ENCODE results near the gene MYO18B.
A peak's percentile ranks its signal among the peaks of the same experiment; 100 is the strongest.

The MYO18B gene

DNA sequence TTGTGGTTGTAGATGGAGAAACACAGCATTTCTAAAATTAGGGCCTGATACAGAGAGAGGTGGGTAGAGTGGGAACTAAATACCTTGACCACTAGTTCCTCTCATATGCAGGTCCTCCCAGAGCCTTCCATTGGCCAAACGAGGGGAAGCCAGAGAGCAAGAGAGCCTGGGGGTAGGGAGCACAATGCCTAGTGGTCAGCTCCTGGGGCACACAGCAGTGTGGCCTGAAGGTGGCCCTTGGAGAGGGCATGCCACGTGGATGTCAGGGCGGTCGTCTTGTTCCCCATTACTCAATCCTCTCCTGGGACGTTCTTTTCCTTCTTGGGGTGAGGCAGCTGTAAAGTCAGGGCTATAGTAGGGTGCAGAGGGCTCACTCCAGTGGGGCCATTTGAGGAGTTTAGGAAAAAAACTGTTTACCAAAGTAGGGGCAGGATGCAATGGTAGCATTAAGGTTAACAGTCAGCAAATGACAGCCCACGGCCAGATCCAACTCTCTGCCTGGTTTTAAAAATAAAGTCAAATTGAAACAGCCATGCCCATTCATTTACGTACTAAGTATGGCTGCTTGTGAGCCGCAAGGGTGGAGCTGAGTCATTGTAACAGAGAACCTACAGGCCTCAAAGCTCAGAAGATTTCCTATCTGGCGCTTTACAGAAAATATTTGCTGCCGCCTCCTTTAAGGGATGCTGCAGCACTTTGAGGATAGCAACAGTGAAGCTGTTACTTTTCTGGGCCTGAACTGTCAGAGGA lies 7.6 kb downstream of the MYO18B start:
- DNase-seq: no peak

DNA sequence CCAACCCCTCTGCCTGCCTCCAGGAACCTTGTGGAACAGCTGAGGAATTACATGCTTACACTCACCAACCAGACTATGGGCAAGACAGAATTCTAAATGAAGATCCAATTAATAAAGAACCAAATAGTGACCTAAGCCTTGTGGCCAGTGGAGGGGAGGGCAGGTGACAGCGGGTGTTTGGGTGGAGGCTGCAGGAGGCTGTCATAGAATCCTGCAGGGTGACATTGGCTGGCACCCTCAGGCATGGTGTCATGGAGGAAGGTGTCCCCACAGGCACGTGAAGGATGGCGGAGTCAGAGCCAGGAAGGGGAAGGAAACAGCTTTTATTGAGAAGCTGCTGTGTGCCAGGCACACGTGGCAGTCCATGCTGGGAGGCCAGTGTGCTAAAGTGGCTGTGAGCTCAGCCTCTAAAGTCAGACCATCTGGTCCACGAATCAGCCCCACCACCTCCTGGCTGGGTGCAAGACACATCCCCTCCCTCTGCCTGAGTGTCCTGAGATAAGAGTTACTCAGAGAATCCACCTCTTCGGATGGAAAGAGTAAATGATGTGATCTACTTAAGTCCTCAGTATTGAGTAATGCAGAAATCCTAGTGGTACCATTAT lies 8.7 kb downstream of the MYO18B start:
- DNase-seq: no peak

GRCh38 chr22:25751174-25751581 lies 9.2 kb downstream of the MYO18B start:
- DNase-seq: no peak

GRCh38 chr22:25752615-25753214 lies 10.7 kb downstream of the MYO18B start:
- DNase-seq: no peak

DNA sequence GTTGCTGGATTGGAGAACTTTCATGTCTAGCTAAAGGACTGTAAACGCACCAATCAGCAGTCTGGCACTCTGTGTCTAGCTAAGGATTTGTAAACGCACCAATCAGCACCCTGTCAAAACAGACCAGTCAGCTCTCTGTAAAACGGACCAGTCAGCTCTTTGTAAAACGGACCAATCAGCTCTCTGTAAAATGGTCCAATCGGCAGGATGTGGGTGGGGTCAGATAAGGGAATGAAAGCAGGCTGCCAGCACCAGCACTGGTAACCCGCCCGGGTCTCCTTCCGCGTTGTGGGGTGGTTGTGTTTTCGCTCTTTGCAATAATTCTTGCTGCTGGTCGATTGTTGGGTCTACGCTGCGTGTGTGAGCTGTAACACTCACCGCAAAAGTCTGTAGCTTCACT lies 11.3 kb downstream of the MYO18B start:
- no peak for DNase-seq

- peak in 1 of 14 donors; percentile 66 for DNase-seq
Observed at GRCh38 chr22:25754527-25755202, 12.7 kb downstream of the MYO18B start.

DNA sequence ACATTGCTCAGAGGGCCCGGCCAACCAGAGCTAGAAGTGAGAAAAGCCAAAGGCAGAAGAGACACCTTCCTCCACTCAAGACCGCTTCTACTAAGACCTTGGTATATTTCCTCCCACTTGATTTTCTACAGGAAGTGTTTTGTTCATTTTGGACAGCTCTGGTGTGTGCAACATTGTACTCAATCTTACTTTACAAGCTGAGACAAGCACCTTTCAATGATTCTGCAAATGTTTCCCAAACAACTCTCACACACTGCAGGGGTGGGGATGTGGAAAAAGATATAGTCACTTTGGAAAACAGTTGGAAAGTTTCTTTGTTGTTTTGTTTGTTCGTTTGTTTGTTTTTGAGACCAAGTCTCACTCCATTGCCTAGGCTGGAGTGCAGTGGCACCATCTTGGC lies 15.7 kb downstream of the MYO18B start:
- DNase-seq: no peak

DNA sequence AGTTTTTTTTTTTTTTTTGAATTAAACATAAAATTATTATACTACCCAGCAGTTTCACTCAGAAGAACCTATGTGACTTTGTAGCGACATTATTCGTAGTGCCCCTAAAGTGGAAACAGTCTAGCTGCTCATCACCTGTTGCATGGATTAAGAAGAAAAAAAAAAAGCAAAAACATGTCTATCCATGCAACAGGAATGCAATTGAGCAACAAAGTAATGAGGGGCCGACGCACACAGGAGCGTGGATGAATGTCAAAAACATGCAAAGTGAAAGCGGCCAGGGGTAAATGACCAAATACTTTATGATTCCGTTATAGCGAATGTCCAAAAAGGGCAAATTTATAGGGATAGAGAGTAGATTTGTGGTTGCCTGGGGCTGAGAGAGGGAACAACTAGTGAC lies 16.3 kb downstream of the MYO18B start:
- no peak for DNase-seq

DNA sequence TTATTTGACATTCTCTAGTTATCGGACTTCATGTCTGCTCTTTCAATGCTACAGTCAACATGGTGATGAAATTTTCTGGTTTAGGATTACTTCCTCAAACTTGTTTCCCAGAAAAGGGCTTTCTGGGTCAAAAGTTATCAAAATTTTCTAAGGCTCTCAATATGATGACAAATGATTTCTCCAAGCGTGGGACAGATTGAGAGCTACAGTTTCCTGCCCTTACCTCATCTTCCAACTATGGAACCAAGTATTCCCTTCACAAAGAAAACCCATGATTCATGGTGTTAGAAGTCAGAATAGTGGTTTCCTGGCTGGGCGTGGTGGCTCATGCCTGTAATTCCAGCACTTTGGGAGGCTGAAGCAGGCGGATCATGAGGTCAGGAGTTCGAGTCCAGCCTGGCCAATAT lies 17.8 kb downstream of the MYO18B start:
- DNase-seq: no peak

DNA sequence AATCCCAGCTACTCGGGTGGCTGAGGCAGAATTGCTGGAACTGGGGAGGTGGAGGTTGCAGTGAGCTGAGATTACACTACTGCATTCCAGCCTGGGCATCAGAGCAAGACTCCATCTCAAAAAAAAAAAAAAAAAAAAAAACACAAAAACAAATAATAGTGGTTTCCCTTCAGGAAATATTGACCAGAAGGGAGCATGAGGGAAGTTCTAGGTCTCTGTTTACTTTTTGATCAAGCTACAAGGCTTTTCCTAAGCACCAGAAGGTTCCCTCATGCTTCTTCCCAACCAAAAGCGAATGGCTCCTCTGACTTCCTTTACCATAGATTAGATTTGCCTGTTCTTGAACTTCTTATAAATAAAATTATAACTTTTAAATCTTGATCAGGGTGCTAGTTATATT lies 18.3 kb downstream of the MYO18B start:
- DNase-seq: no peak

DNA sequence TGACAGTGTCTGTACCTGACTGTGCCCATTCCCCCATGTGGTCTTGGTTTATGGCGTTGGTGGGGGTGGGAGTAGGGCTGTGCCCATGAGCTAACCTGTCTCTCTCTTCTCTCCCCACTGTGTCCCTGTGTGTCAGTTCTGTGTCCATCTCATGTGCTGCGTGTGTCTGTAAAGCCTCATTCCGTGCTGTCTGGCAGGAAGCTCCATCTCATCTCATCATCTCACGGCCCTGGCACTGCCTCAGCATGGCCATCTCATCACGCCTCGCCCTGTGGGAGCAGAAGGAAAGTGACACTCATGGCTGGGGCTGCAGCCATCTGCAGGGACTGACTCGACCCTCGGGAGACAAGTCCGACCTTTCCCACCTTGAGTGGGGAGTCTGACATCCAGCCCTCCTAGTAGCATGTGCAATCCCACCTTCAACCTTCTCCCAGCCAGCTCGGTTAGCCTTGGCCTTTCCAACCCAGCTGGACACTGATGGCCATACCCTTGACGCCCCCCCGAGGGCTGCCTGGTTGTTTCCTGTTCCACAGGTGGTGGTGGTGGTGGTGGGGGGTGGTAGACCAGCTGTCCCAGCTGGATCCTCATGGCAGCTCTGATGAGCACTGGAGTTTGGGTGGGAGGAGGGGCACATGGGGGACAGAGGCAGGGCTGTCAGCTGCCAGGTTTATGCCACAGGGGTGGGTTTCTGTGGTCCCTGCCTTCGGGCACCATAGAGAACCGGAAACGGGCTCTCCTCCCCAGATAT lies 19.0 kb downstream of the MYO18B start:
- no peak for DNase-seq

DNA sequence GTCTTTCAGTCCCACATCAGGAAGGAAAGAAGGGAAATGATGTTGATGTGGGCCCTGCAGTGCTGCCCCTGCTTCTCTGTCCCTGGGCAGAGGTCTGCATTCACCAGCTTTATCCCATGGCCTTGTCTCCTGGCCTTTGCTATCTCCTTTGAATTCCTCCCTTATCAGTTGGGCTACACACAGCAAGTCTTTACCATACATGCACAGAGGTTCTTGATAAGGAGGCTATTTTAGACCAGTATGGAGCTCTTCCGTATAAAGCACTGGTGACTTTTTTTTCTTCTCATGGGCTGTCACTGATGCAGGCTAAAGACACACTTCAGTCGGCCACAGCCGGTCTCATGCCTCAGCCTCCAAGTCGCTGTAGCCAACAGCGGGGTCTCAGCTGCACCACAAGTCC lies 20.2 kb downstream of the MYO18B start:
- no peak for DNase-seq

- no peak for DNase-seq
Observed at GRCh38 chr22:25763239-25763777, 21.3 kb downstream of the MYO18B start.

- no peak for DNase-seq
Observed at GRCh38 chr22:25764270-25765015, 22.5 kb downstream of the MYO18B start.

DNA sequence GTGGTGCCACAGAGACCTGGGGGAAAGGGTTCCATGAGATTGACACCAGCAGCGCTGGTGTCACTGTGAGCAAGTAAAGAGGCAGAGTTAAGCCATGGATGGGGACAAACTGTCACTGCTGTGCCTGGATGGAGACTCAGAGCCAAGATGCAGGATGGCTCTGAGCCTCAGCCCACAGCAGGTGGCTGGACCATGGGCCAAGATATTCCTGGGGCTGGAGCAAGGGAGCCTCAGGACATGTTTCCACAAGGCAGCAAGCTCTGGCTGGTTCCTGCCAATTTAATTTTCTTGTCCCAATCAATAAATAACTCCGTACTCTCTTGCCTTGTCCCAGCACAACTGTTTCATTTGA lies 23.0 kb downstream of the MYO18B start:
- DNase-seq: peak in 1 of 14 donors; percentile 77

- no peak for DNase-seq
Observed at GRCh38 chr22:25765801-25766200, 23.8 kb downstream of the MYO18B start.

- no peak for DNase-seq
Observed at GRCh38 chr22:25766418-25766817, 24.4 kb downstream of the MYO18B start.

GRCh38 chr22:25770333-25770732 lies 28.3 kb downstream of the MYO18B start:
- no peak for DNase-seq

- no peak for DNase-seq
Observed at GRCh38 chr22:25772288-25772687, 30.3 kb downstream of the MYO18B start.

GRCh38 chr22:25774575-25775026 lies 32.6 kb downstream of the MYO18B start:
- DNase-seq: peak in 1 of 14 donors; percentile 14

- peak in 1 of 14 donors; percentile 25 for DNase-seq
Observed at GRCh38 chr22:25775531-25775930, 33.5 kb downstream of the MYO18B start.

DNA sequence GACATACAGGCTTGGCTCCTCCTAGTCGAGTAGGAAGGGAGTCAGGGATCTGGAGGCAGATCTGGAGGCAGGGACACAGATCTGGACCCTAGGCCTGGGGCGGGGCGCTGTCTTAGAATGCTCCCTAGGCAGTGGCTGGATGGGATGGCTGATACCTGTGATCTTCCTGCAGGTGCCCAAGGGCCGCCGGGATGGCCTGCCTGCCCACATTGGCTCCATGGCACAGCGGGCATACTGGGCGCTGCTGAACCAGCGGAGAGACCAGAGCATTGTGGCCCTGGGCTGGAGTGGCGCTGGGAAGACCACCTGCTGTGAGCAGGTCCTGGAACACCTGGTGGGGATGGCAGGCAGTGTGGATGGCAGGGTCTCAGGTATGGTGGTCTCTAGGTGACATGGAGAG lies 35.4 kb downstream of the MYO18B start:
- DNase-seq: no peak
